Naive B cell (primary cell): Measurements from ENCODE around the gene FTHL17. TPM values are rescaled to one million over a fixed set of nuclear protein-coding genes. Genes with fewer than 3 reads are reported as not detected.

Experiments
- ATAC-seq, 2 donors: fragments of 150-1000 bp; cut with Tn5 transposase; 2 replicates each; pipeline ENCODE4 v1.10.0; 2021; ENCODE audit warnings: low read depth in 2 of 2, mild to moderate bottlenecking in 2 of 2, moderate library complexity in 2 of 2
- DNase-seq: peaks from one replicate; pipeline ENCODE4 v3.0.0; 2022
- H3K27ac Mint-ChIP-seq, 6 donors: one replicate each; pipeline ENCODE4 v1.8.0; 2020 to 2022; ENCODE audit warnings: mild to moderate bottlenecking in 6 of 6, mixed read lengths in 6 of 6, moderate library complexity in 5 of 6, inconsistent platforms in 2 of 6
- H3K27me3 Mint-ChIP-seq, 3 donors: one replicate each; pipeline ENCODE4 v1.8.0; 2021 to 2022; ENCODE audit warnings: mixed read lengths in 3 of 3, mild to moderate bottlenecking in 1 of 3
- H3K36me3 Mint-ChIP-seq, 2 donors: one replicate each; pipeline ENCODE4 v1.8.0; 2020 to 2022; ENCODE audit warnings: mixed read lengths in 2 of 2, inconsistent platforms in 1 of 2, mild to moderate bottlenecking in 1 of 2
- H3K4me1 Mint-ChIP-seq, 3 donors: one replicate each; pipeline ENCODE4 v1.8.0; 2020 to 2022; ENCODE audit warnings: mixed read lengths in 3 of 3, inconsistent platforms in 1 of 3, mild to moderate bottlenecking in 1 of 3, moderate library complexity in 1 of 3
- H3K4me3 Mint-ChIP-seq, 8 donors: one replicate each; pipeline ENCODE4 v1.8.0; 2020 to 2022; ENCODE audit warnings: mild to moderate bottlenecking in 8 of 8, mixed read lengths in 8 of 8, moderate library complexity in 8 of 8, inconsistent platforms in 2 of 8
- H3K9me3 Mint-ChIP-seq, 7 donors: one replicate each; pipeline ENCODE4 v1.8.0; 2020 to 2022; ENCODE audit warnings: mixed read lengths in 7 of 7, mild to moderate bottlenecking in 5 of 7, inconsistent platforms in 2 of 7, moderate library complexity in 1 of 7
- polyA plus RNA-seq, 6 donors: library from polyadenylated mRNA; unstranded; fragments of 300-500 nt; fragmentation: Illumina TruSeq; gene quantifications; one replicate each; pipeline ENCODE4 v1.2.3, GENCODE V29; 2021; ENCODE audit warnings: low read depth in 6 of 6

FTHL17 gene
- polyA plus RNA-seq, 6 donors from 2014 or later = not detected

DNA sequence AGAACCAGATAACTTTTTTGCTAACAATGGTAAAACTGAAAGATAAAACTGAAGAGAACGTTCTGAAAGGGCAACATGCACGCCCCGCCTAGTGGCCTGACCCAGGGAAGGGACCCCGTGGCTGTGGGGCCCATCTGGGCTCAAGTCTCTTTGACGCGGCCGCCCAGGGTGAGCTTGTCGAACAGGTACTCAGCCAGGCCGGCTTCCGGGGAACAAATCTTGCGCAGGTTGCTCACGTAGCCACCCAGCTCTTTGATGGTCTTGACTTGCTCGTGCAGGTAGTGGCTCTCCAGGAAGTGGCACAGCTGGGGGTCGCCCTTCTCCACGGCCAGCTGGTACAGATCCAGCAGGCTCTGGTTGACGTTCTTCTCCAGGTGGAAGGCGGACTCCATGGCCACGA, 579 bp downstream of the FTHL17 start:
- DNase-seq (no peak), ATAC-seq (no peak)
- H3K4me3 Mint-ChIP-seq = peak overlapping the region in 1 of 8 donors; percentile 66
- peaks cover 5 to 7% of the 10 kb centered on the region in 2 donors for H3K36me3 Mint-ChIP-seq
- no peak overlapping the region for H3K27ac Mint-ChIP-seq
- no peaks in the 10 kb centered on the region for H3K4me1 Mint-ChIP-seq
- no peaks in the 10 kb centered on the region for H3K27me3 Mint-ChIP-seq
- peaks cover 3 to 27% (median 14%) of the 10 kb centered on the region in 7 donors for H3K9me3 Mint-ChIP-seq

DNA sequence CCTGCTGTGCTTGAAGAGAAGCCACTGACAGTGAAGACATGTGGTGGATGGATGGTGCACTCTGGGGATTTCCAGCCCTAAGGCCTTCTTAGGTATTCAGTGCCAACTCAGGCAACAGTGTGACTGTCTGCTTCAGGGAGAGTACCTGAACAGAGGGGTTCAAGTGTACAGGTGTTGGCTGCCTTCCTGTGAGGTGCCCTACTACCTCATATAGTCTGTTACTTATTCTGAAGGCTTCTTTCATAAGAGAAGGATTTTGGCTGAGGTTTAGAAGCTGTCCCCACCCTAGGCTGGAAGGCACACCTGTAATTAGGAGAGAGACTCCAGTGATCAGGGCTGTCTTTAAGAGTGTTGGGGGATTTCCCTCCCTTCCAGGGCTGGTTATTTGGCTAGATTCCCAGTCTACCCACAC, 1.8 kb downstream of the FTHL17 start:
- DNase-seq (no peak), ATAC-seq (peak in 1 of 2 donors; percentile 32)
- H3K27ac Mint-ChIP-seq = peak overlapping the region in 1 of 6 donors; percentile 15

DNA sequence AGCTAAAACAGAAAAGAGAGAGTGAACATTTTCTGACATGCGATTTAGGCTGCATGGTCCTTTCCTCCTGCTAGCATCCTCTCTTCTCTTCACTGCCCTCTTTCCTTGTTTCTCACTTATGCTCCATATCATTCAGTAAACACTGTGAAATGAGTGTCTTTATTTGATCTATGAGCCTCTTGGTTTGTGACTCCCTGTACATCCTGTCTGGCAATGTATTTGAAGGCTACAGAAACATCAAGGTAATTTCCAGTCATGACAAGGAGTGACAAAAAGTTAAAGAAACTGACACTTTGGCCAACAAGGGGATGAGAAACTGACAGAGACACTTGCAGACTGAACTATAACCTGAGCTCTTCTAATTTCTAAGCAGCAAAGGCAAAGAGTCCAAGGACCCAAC, 8.7 kb downstream of the FTHL17 start:
- Mint-ChIP-seq H3K4me3 (no peak overlapping the region), H3K9me3 (no peaks in the 10 kb centered on the region), H3K27ac (no peak overlapping the region)

More for the DNA sequence above, 1.8 kb downstream of the FTHL17 start:
- Mint-ChIP-seq H3K4me3 (no peak overlapping the region), H3K36me3 (peaks cover 5 to 7% of the 10 kb centered on the region in 2 donors), H3K9me3 (peaks cover 3 to 15% (median 11%) of the 10 kb centered on the region in 7 donors), H3K27me3 (no peaks in the 10 kb centered on the region), H3K4me1 (no peaks in the 10 kb centered on the region)

DNA sequence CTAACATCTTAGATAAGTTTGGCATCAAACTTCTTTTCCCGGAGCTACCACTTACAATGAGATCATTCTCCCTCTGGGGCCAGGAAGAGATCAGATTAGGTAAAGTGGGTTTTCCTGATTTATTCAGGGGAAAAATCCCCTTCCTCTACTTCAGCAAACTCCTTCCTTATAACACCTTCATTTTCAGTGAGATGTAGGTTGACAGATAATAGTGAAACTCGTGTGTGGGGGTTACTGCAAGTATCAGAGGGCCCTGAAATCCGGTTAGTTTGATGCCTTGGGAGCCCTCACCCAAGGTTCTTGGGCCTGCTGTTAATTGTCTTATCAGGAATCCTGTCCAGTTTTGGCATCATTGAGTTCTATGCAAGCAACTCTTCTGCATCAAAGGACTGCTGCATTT, 10.8 kb downstream of the FTHL17 start:
- DNase-seq (no peak), ATAC-seq (no peak)
- Mint-ChIP-seq H3K27ac (no peak overlapping the region), H3K9me3 (no peaks in the 10 kb centered on the region), H3K27me3 (no peaks in the 10 kb centered on the region), H3K4me1 (no peaks in the 10 kb centered on the region), H3K4me3 (no peak overlapping the region), H3K36me3 (no peaks in the 10 kb centered on the region)

More for the DNA sequence above, 8.7 kb downstream of the FTHL17 start:
- Mint-ChIP-seq H3K4me1 (no peaks in the 10 kb centered on the region), H3K27me3 (no peaks in the 10 kb centered on the region), H3K36me3 (no peaks in the 10 kb centered on the region)
- no peak for ATAC-seq
- no peak for DNase-seq

DNA sequence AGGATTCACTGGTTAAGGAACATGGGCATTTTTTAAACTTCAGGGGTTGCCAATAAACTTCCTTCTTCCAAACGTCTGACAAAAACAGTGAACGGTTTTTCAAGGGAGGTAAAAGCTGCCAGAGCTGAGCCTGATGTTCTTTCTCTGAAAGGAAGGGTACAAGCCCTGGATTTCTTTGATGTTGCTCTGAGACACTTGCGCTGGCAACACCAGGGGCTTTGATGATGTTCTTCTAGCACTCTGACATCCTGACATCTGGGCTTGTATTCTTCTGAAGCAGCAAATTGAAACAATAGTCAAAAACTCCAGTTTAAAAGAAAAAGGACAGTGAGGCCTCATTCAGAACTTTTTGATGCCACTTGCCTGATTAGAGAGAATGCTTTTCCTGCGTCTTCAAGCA, 11.8 kb downstream of the FTHL17 start:
- ATAC-seq (no peak), DNase-seq (no peak)
- Mint-ChIP-seq H3K4me3 (no peak overlapping the region), H3K9me3 (peaks cover 0 to 7% (median 3%) of the 10 kb centered on the region in 7 donors), H3K36me3 (peaks cover 0 to 5% of the 10 kb centered on the region in 2 donors), H3K27ac (no peak overlapping the region), H3K4me1 (no peaks in the 10 kb centered on the region), H3K27me3 (no peaks in the 10 kb centered on the region)

DNA sequence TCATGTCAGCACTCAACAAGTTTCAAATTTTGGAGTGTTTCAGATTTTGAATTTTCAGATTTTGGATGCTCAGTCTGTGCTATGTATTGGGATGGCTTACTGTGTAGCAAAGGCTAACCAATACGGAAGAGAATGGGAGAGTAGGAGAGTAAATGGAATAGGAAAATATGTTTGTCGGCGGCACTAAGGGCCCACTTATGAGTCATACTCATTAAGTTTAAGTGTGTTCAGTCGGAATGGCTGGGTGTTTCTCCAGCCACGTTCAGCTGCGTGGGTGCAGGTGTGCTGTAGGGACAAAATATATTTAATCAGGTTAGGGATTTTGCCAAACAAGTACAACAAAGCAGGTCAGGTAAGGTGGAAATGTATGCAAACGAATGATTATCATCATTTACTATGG, 13.6 kb downstream of the FTHL17 start:
- Mint-ChIP-seq H3K4me3 (no peak overlapping the region), H3K27me3 (no peaks in the 10 kb centered on the region), H3K4me1 (no peaks in the 10 kb centered on the region), H3K27ac (no peak overlapping the region), H3K36me3 (peaks cover 0 to 5% of the 10 kb centered on the region in 2 donors), H3K9me3 (peaks cover 0 to 8% (median 3%) of the 10 kb centered on the region in 7 donors)
- no peak for DNase-seq
- ATAC-seq = no peak

DNA sequence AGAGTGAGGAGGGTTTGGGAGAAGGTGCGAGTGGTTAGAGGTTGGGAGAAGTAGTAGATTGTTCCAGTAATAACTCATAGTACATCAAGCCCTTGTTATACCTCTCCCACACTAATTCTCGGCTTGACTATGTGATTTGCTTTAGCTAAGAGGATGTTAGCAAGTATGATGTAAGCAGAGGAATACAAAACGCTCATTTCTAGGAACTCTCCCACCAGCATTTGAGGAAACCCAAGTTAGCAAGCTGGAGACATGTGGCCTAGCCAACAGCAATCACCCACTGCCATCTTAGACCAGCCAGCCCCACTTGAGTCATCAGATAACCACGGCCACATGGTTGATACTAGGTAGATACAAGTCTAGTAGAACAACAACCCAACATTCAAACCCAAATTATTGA, 14.2 kb downstream of the FTHL17 start:
- Mint-ChIP-seq H3K27ac (no peak overlapping the region), H3K4me1 (no peaks in the 10 kb centered on the region), H3K27me3 (no peaks in the 10 kb centered on the region), H3K36me3 (peaks cover 0 to 5% of the 10 kb centered on the region in 2 donors), H3K9me3 (peaks cover 0 to 8% (median 3%) of the 10 kb centered on the region in 7 donors), H3K4me3 (no peak overlapping the region)
- no peak for DNase-seq
- no peak for ATAC-seq

DNA sequence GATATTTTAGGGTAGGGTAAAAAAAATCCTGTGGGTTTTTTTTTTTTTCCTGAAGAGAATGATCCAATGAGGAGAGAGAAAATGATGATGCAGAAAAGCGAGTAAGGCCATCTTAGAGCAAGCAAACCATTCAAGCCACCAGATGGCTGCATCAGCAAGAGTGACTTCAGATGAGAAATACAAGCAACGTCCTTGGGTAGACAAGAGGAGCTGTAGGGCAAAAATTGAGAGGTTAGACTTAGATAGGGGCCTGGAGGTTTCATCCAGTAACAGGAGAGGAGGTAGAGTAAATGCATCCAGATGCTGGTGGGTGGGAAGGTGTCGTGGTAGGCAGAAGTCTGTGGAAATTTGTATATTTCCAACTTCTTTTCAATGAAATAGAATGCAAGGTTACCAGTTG, 14.6 kb downstream of the FTHL17 start:
- no peak overlapping the region for H3K4me3 Mint-ChIP-seq
- no peaks in the 10 kb centered on the region for H3K27me3 Mint-ChIP-seq
- ATAC-seq = no peak
- H3K4me1 Mint-ChIP-seq = no peaks in the 10 kb centered on the region
- no peak for DNase-seq
- peaks cover 0 to 5% of the 10 kb centered on the region in 2 donors for H3K36me3 Mint-ChIP-seq
- H3K9me3 Mint-ChIP-seq = peaks cover 0 to 8% (median 3%) of the 10 kb centered on the region in 7 donors
- H3K27ac Mint-ChIP-seq = no peak overlapping the region

DNA sequence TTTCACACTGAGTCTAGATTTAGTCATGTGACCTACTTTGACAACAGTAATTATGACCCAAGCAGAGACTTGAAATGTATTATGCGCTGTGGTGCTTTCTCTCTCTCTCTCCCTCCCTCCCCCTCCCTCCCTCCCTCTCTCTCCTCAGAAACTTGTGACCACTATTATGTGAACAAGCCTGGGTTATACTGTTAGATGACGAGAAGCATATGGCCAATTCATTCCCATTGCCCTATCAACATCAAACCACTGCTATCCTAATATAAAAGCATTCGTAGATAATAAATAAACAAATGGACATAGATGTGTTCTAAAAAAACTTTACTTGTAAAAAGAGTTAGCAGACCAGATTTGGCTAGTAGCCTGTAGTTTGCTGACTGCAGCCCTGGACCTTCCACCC, 18.2 kb downstream of the FTHL17 start:
- Mint-ChIP-seq H3K27ac (no peak overlapping the region), H3K27me3 (peaks cover 7 to 16% (median 10%) of the 10 kb centered on the region in 3 donors), H3K9me3 (peaks cover 0 to 8% (median 3%) of the 10 kb centered on the region in 7 donors), H3K4me3 (no peak overlapping the region), H3K36me3 (peaks cover 0 to 5% of the 10 kb centered on the region in 2 donors), H3K4me1 (no peaks in the 10 kb centered on the region)
- DNase-seq (no peak), ATAC-seq (no peak)

DNA sequence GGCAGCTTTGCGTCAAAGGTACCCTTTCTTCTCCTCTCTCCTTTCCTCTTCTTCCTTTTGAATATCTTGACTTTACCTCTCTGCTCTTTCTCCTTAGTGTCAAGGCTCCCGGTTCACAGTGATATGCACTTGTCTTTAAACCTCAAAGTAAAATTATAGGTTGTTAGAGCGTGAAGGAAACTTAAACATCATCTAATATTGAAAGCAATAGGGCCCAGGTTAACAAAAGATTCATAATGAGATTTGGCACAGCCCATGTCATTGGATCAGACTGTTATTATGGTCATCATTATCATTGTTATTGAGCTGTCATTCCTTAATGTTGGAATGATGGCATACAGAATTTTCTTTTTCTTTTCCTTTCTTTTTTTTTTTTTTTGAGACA, 32.5 kb downstream of the FTHL17 start:
- H3K9me3 Mint-ChIP-seq = peaks cover 0 to 8% (median 0%) of the 10 kb centered on the region in 7 donors
- H3K4me1 Mint-ChIP-seq = peaks cover 0 to 5% (median 4%) of the 10 kb centered on the region in 3 donors

DNA sequence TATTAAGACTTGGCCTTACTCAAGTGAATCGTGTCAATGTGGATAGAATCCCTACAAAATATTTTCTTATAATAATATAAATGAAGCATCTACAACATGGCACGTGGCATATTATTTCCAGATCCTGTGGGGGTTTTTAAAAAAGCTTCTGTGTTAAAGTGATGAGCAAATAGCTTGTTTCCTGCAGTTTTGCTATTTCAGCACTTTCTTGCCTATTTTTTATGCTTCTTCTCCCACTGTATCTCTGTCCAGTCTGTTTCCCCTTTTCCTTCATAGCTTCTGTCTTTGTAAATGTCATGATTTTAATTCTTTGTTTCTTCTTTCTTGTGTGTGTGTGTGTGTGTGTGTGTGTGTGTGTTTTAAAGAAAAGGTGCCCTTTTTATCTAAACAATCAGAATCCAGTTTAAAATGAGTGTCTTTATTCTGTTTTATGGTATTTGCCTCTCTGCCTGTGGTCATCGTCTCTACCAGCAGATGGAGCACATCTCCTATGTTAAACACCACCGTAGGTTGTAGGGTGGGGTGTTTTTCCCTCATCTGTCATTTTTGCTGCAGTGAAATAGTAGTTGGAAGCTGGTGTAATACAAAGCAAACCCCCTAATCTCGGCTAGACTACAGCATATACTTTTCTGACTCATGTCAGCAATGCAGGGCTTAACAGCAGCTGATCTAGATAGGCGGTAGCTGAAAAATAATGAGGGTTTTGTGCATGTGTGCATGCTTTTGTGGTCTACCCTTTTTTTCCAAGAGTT, 33.1 kb downstream of the FTHL17 start:
- Mint-ChIP-seq H3K4me1 (peaks cover 0 to 5% (median 4%) of the 10 kb centered on the region in 3 donors), H3K4me3 (no peak overlapping the region), H3K36me3 (no peaks in the 10 kb centered on the region), H3K27ac (peak overlapping the region in 1 of 6 donors; percentile 48), H3K27me3 (no peaks in the 10 kb centered on the region), H3K9me3 (peaks cover 0 to 8% (median 0%) of the 10 kb centered on the region in 7 donors)
- ATAC-seq (no peak), DNase-seq (peak; percentile 12)

More for the DNA sequence above, 32.5 kb downstream of the FTHL17 start:
- H3K36me3 Mint-ChIP-seq = no peaks in the 10 kb centered on the region
- H3K27me3 Mint-ChIP-seq = peaks cover 0 to 3% (median 0%) of the 10 kb centered on the region in 3 donors
- ATAC-seq (no peak), DNase-seq (no peak)
- H3K4me3 Mint-ChIP-seq = no peak overlapping the region
- peak overlapping the region in 1 of 6 donors; percentile 3 for H3K27ac Mint-ChIP-seq

DNA sequence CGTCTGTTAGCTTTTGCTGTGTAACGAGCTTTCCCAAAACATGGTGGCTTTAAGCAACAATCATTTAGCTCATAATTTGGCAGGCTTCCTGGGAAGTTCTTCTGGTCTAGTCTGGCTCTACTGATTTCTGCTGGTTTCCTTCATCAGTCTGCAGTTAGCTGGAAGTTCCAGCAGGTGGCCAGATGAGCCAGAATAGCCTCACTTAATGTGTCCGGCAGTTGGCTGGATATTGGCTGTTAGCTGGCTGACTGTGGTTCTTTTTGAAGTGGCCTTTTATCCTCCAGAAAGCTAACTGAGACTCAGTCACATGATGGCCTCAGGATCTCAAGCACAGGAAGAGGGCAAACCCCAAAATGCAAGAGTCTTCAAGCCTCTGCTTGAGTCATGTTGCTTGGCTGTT, 34.9 kb downstream of the FTHL17 start:
- Mint-ChIP-seq H3K9me3 (peaks cover 0 to 11% (median 0%) of the 10 kb centered on the region in 7 donors), H3K36me3 (no peaks in the 10 kb centered on the region), H3K27ac (peak overlapping the region in 2 of 6 donors; percentile 9 to 81), H3K27me3 (peaks cover 0 to 8% (median 6%) of the 10 kb centered on the region in 3 donors), H3K4me3 (no peak overlapping the region), H3K4me1 (peaks cover 0 to 5% (median 4%) of the 10 kb centered on the region in 3 donors)
- DNase-seq (peak; percentile 4), ATAC-seq (no peak)

DNA sequence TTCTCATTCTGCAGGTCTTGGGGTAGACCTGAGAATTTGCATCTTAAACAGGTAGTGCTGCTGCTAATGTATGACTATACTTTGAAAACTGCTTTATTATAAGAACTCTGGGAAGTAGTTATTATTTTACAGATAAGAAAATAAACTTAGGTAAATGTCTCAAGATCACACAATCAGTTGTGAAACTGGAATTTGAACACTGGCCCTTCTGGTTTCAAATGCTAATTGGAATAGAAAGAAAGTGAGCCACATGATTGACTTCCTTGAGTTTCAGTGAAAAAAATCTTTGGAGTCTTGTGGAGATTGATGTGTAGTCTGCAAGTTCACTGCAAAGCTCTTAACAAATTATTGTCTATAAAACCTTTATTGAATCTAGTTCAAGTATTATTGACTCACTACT, 44.5 kb downstream of the FTHL17 start:
- ATAC-seq = no peak
- H3K27me3 Mint-ChIP-seq = peaks cover 13 to 22% (median 16%) of the 10 kb centered on the region in 3 donors

DNA sequence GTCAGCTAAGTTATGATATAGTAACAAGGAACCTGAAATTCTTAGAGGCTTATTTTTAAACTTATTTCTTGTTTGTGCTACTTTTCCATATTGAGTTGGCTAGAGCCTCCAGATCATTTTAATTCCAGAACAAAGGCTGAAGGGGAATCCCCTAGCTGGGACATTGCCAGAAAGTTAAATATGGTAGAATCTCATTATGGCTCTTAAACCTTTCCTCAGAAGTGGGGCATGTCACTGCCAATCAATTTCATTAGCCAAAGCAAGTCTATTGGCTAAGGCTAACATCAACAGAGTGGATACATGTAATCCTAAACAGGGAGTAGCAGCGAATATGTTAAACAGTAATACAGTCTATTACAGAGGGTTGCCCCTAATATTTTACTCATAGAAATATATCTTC, 47.0 kb downstream of the FTHL17 start:
- DNase-seq (no peak), ATAC-seq (no peak)
- Mint-ChIP-seq H3K27ac (no peak overlapping the region), H3K4me1 (no peaks in the 10 kb centered on the region), H3K27me3 (peaks cover 8 to 17% (median 11%) of the 10 kb centered on the region in 3 donors), H3K36me3 (no peaks in the 10 kb centered on the region), H3K4me3 (no peak overlapping the region), H3K9me3 (peaks cover 0 to 17% (median 5%) of the 10 kb centered on the region in 7 donors)

More for the DNA sequence above, 44.5 kb downstream of the FTHL17 start:
- no peak overlapping the region for H3K27ac Mint-ChIP-seq
- DNase-seq = no peak
- peaks cover 0 to 6% (median 4%) of the 10 kb centered on the region in 7 donors for H3K9me3 Mint-ChIP-seq
- no peak overlapping the region for H3K4me3 Mint-ChIP-seq
- H3K4me1 Mint-ChIP-seq = no peaks in the 10 kb centered on the region
- H3K36me3 Mint-ChIP-seq = no peaks in the 10 kb centered on the region
